ENCODE results near the gene ADAP1. TPM values are rescaled to one million over a fixed set of nuclear protein-coding genes. Genes with fewer than 3 reads are reported as not detected.

The ADAP1 gene
- total and polyA plus RNA-seq, 2 of the 8 experiments (the other 6 are each of a cell fraction or from before 2014, with no cell fraction given), result 5.8 to 6.1 TPM

DNA sequence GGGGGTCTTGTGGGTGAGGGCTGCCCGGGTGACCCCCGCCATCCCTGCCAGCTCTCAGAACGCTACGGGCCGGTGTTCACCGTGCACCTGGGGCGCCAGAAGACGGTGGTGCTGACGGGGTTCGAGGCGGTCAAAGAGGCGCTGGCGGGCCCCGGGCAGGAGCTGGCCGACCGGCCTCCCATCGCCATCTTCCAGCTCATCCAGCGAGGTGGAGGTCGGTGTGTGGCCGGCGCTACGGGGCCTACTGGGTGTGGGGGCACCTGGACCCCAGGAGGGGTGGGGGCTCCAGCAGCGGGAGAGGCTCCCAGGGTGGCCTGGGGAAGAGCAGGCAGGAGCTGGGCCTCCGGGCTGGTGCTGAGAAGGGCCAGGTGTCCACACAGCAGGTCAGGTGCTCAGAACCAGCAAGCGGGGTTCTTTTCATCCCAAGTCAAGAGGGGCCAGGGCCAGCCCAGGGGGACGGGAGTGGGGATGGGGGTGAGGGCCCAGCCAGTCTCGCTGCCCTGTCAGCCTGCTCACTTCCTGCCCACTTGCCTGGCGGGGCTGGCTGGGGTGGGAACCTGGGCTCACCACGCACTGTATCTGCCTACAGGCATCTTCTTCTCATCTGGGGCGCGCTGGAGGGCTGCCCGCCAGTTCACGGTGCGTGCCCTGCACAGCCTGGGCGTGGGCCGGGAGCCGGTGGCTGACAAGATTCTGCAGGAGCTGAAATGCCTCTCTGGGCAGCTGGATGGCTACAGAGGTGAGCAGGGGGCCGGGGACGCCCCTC lies 30.1 kb upstream of the ADAP1 start (continued):
- TF ChIP-seq, protein P1, sequence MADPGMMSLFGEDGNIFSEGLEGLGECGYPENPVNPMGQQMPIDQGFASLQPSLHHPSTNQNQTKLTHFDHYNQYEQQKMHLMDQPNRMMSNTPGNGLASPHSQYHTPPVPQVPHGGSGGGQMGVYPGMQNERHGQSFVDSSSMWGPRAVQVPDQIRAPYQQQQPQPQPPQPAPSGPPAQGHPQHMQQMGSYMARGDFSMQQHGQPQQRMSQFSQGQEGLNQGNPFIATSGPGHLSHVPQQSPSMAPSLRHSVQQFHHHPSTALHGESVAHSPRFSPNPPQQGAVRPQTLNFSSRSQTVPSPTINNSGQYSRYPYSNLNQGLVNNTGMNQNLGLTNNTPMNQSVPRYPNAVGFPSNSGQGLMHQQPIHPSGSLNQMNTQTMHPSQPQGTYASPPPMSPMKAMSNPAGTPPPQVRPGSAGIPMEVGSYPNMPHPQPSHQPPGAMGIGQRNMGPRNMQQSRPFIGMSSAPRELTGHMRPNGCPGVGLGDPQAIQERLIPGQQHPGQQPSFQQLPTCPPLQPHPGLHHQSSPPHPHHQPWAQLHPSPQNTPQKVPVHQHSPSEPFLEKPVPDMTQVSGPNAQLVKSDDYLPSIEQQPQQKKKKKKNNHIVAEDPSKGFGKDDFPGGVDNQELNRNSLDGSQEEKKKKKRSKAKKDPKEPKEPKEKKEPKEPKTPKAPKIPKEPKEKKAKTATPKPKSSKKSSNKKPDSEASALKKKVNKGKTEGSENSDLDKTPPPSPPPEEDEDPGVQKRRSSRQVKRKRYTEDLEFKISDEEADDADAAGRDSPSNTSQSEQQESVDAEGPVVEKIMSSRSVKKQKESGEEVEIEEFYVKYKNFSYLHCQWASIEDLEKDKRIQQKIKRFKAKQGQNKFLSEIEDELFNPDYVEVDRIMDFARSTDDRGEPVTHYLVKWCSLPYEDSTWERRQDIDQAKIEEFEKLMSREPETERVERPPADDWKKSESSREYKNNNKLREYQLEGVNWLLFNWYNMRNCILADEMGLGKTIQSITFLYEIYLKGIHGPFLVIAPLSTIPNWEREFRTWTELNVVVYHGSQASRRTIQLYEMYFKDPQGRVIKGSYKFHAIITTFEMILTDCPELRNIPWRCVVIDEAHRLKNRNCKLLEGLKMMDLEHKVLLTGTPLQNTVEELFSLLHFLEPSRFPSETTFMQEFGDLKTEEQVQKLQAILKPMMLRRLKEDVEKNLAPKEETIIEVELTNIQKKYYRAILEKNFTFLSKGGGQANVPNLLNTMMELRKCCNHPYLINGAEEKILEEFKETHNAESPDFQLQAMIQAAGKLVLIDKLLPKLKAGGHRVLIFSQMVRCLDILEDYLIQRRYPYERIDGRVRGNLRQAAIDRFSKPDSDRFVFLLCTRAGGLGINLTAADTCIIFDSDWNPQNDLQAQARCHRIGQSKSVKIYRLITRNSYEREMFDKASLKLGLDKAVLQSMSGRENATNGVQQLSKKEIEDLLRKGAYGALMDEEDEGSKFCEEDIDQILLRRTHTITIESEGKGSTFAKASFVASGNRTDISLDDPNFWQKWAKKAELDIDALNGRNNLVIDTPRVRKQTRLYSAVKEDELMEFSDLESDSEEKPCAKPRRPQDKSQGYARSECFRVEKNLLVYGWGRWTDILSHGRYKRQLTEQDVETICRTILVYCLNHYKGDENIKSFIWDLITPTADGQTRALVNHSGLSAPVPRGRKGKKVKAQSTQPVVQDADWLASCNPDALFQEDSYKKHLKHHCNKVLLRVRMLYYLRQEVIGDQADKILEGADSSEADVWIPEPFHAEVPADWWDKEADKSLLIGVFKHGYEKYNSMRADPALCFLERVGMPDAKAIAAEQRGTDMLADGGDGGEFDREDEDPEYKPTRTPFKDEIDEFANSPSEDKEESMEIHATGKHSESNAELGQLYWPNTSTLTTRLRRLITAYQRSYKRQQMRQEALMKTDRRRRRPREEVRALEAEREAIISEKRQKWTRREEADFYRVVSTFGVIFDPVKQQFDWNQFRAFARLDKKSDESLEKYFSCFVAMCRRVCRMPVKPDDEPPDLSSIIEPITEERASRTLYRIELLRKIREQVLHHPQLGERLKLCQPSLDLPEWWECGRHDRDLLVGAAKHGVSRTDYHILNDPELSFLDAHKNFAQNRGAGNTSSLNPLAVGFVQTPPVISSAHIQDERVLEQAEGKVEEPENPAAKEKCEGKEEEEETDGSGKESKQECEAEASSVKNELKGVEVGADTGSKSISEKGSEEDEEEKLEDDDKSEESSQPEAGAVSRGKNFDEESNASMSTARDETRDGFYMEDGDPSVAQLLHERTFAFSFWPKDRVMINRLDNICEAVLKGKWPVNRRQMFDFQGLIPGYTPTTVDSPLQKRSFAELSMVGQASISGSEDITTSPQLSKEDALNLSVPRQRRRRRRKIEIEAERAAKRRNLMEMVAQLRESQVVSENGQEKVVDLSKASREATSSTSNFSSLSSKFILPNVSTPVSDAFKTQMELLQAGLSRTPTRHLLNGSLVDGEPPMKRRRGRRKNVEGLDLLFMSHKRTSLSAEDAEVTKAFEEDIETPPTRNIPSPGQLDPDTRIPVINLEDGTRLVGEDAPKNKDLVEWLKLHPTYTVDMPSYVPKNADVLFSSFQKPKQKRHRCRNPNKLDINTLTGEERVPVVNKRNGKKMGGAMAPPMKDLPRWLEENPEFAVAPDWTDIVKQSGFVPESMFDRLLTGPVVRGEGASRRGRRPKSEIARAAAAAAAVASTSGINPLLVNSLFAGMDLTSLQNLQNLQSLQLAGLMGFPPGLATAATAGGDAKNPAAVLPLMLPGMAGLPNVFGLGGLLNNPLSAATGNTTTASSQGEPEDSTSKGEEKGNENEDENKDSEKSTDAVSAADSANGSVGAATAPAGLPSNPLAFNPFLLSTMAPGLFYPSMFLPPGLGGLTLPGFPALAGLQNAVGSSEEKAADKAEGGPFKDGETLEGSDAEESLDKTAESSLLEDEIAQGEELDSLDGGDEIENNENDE (IDR thresholded peaks at IDR 0.05; ENCODE audit: insufficient replicate concordance, low read length), result no peak
- TF ChIP-seq EP300 (IDR thresholded peaks at IDR 0.05; ENCODE audit: borderline replicate concordance in 1 of 2, low read depth in 2 of 2, low read length in 2 of 2) (no peak), TAF1 (IDR thresholded peaks at IDR 0.05; ENCODE audit: low read depth, low read length) (no peak), RBBP5 (IDR thresholded peaks at IDR 0.05; ENCODE audit: borderline replicate concordance, low read depth, low read length) (no peak)
